Measurements from ENCODE around the gene PDGFC. TPM values are rescaled to one million over a fixed set of nuclear protein-coding genes. Genes with fewer than 3 reads are reported as not detected.

PDGFC gene
- polyA plus RNA-seq, 1 donor (not counting 4 experiments of a cell fraction or from before 2014, with no cell fraction given): 29.7 TPM

DNA sequence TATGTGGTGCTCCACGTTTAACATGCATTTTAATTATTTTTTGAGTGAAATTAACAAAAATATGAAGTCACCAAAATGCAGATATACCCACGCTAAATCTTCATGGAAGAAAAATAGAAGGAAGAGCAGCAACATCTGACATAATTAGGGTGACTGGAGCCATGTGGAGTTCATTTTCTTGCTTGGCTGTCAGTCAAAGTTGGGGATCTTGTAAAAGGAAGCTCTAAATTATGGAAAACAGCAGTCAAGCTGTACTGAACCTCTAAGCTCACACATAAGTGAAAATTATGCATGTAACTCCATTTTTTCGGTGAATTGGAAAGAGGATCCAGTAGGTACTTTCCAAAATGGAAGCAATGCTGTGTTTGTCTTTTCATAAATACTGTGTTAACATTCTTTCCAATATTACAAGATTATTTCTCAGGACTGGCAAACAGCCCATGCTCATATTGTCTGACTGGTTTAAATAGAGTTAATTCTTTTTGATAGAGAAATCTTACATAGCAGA lies 9.7 kb upstream of the PDGFC start:
- no peaks in the 10 kb centered on the region for H3K9me3 ChIP-seq (ENCODE audit: control insufficient read depth, low read depth, low read length)
- H3K27me3 ChIP-seq (ENCODE audit: control insufficient read depth, extremely low read depth, insufficient read depth, low read length): no peaks in the 10 kb centered on the region
- dilution Hi-C loops (cut with MboI; ENCODE audit: extremely low pct_ligation_motif_present, low sequenced_read_pairs): no loop called here
- no peak overlapping the region for H3K4me2 ChIP-seq (ENCODE audit: control insufficient read depth, extremely low read depth, insufficient read depth, low read depth, low read length)
- FAIRE-seq (no peak), DNase-seq (ENCODE audit: low read depth, low spot score) (no peak)
- no peak overlapping the region for H3K27ac ChIP-seq (ENCODE audit: control insufficient read depth, insufficient read depth, low read length)
- H3K4me3 ChIP-seq (ENCODE audit: control insufficient read depth in 2 of 3, extremely low read depth in 1 of 3, insufficient read depth in 2 of 3, low read depth in 1 of 3, low read length in 3 of 3): no peak overlapping the region
- no peaks in the 10 kb centered on the region for H3K36me3 ChIP-seq (ENCODE audit: control insufficient read depth in 2 of 2, extremely low read depth in 1 of 2, insufficient read depth in 2 of 2, low read length in 2 of 2)
- H3K9me1 ChIP-seq (ENCODE audit: control insufficient read depth, extremely low read depth, insufficient read depth, low read length): no peaks in the 10 kb centered on the region
- H3K4me1 ChIP-seq (ENCODE audit: control insufficient read depth, extremely low read depth, insufficient read depth, low read length): peaks cover 4% of the 10 kb centered on the region
- no peaks in the 10 kb centered on the region for H4K20me1 ChIP-seq (ENCODE audit: control insufficient read depth, extremely low read depth, insufficient read depth, low read length)
- H2AFZ ChIP-seq (ENCODE audit: control insufficient read depth, low read length): no peak overlapping the region
- TF ChIP-seq EZH2 (IDR thresholded peaks at IDR 0.05; ENCODE audit: low read length) (no peak), CTCF (optimal IDR thresholded peaks at IDR 0.05 in 1 of 3, IDR thresholded peaks at IDR 0.05 in 1 of 3, conservative IDR thresholded peaks at IDR 0.05 in 1 of 3; ENCODE audit: extremely low read depth in 1 of 3, insufficient read depth in 2 of 3, low read length in 3 of 3) (no peak)
- H3K9ac ChIP-seq (ENCODE audit: control insufficient read depth, extremely low read depth, insufficient read depth, low read length): no peak overlapping the region
- no peaks in the 10 kb centered on the region for H3K79me2 ChIP-seq (ENCODE audit: control insufficient read depth, insufficient read depth, low read length)

DNA sequence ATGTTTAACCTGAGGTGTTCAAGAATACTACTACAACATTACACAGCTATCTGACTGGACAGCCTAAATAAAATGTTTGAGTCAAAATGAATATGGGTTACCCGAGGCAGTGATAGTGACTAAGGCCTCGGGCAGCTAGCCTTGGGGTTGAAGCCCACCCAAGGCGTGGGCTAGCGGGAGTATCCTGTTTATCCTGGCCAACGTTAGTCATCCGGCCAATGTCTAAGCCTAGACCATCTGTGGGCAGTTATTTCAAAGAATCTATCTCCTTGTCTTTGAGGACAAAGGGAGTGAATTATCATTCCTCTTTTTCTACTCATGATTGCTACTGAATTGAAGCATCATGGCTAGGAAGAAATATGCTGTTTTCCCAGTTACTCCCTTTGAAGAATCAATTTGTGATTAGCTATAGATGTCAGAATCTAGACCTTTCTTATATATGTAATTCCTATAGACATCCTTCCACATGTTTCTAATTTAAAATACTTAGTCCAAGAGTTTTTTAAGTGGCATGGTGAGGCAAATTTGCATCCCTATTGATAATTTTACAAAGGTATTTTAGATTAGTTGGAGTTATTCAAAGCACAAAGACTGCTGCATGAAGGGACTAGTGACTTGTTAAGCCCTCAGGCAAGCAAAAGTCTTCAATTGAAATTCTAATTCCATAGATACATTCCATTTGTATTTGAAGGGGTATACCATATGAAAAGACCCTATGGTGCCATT lies 6.0 kb upstream of the PDGFC start:
- no peaks in the 10 kb centered on the region for H3K36me3 ChIP-seq (ENCODE audit: control insufficient read depth in 2 of 2, extremely low read depth in 1 of 2, insufficient read depth in 2 of 2, low read length in 2 of 2)
- no peaks in the 10 kb centered on the region for H4K20me1 ChIP-seq (ENCODE audit: control insufficient read depth, extremely low read depth, insufficient read depth, low read length)
- no peaks in the 10 kb centered on the region for H3K9me1 ChIP-seq (ENCODE audit: control insufficient read depth, extremely low read depth, insufficient read depth, low read length)
- no peak overlapping the region for H3K9ac ChIP-seq (ENCODE audit: control insufficient read depth, extremely low read depth, insufficient read depth, low read length)
- H3K27ac ChIP-seq (ENCODE audit: control insufficient read depth, insufficient read depth, low read length): no peak overlapping the region
- FAIRE-seq: no peak
- no peak overlapping the region for H3K4me2 ChIP-seq (ENCODE audit: control insufficient read depth, extremely low read depth, insufficient read depth, low read depth, low read length)
- TF ChIP-seq CTCF (optimal IDR thresholded peaks at IDR 0.05 in 1 of 3, IDR thresholded peaks at IDR 0.05 in 1 of 3, conservative IDR thresholded peaks at IDR 0.05 in 1 of 3; ENCODE audit: extremely low read depth in 1 of 3, insufficient read depth in 2 of 3, low read length in 3 of 3) (no peak), EZH2 (IDR thresholded peaks at IDR 0.05; ENCODE audit: low read length) (no peak)
- no peaks in the 10 kb centered on the region for H3K9me3 ChIP-seq (ENCODE audit: control insufficient read depth, low read depth, low read length)
- H3K27me3 ChIP-seq (ENCODE audit: control insufficient read depth, extremely low read depth, insufficient read depth, low read length): no peaks in the 10 kb centered on the region
- H3K79me2 ChIP-seq (ENCODE audit: control insufficient read depth, insufficient read depth, low read length): no peaks in the 10 kb centered on the region
- H2AFZ ChIP-seq (ENCODE audit: control insufficient read depth, low read length): no peak overlapping the region
- peaks cover 11% of the 10 kb centered on the region for H3K4me1 ChIP-seq (ENCODE audit: control insufficient read depth, extremely low read depth, insufficient read depth, low read length)
- H3K4me3 ChIP-seq (ENCODE audit: control insufficient read depth in 2 of 3, extremely low read depth in 1 of 3, insufficient read depth in 2 of 3, low read depth in 1 of 3, low read length in 3 of 3): no peak overlapping the region
- dilution Hi-C loops (cut with MboI; ENCODE audit: extremely low pct_ligation_motif_present, low sequenced_read_pairs): no loop called here
- DNase-seq (ENCODE audit: low read depth, low spot score): no peak

Data from keratinocyte (primary cell).